Peyer's patch (tissue), 4 donors: ENCODE measurements around the gene HBA2. TPM values are rescaled to one million over a fixed set of nuclear protein-coding genes. Genes with fewer than 3 reads are reported as not detected.

Experiments
- DNase-seq, 3 donors: peaks; one replicate each; pipeline ENCODE4 v3.0.0-alpha.2; 2017 to 2019
- H3K27ac ChIP-seq, 4 donors: fragments of 200-600 bp; sonication (generic); one replicate each; pipeline ENCODE4 v1.5.1; 2016 to 2019
- H3K27me3 ChIP-seq, 2 donors: fragments of 200-600 bp; sonication (generic); one replicate each; pipeline ENCODE4 v1.5.1; 2019
- H3K36me3 ChIP-seq, 3 donors: fragments of 200-600 bp; sonication (generic); one replicate each; pipeline ENCODE4 v1.5.1; 2016 to 2019
- H3K4me1 ChIP-seq, 4 donors: fragments of 200-600 bp; sonication (generic); one replicate each; pipeline ENCODE4 v1.5.1; 2016 to 2019
- H3K4me3 ChIP-seq, 4 donors: fragments of 200-600 bp; sonication (generic); 1 replicate in 3 of 4; 2 replicates in 1 of 4; pipeline ENCODE4 v1.5.1; 2016 to 2019; ENCODE audit warnings: mild to moderate bottlenecking in 1 of 4
- H3K9me3 ChIP-seq, 4 donors: fragments of 200-600 bp; sonication (generic); one replicate each; pipeline ENCODE4 v1.5.1; 2016 to 2019; ENCODE audit warnings: mild to moderate bottlenecking in 1 of 4
- CTCF ChIP-seq, 6 experiments: fragments of 450-650 bp in 4 of 6; fragments of 200-600 bp in 2 of 6; sonication (generic) in 1 of 6; IDR thresholded peaks; one replicate each; pipeline ENCODE4 v1.5.1; 2017 to 2019; ENCODE audit warnings: antibody characterized with exemption in 6 of 6, mild to moderate bottlenecking in 3 of 6, moderate library complexity in 1 of 6
- POLR2A ChIP-seq, 2 donors: fragments of 450-650 bp; IDR thresholded peaks; one replicate each; pipeline ENCODE4 v1.5.1; 2017; ENCODE audit warnings: antibody characterized with exemption in 2 of 2, mild to moderate bottlenecking in 2 of 2, moderate library complexity in 2 of 2
- total RNA-seq, 4 donors: library from RNA; depleted of rRNA; stranded (reverse); fragments of >200 nt; gene quantifications; one replicate each; pipeline ENCODE4 v1.1.0, GENCODE V29; 2016

The HBA2 gene
- total RNA-seq, 4 donors from 2014 or later, result 9.1 TPM; not detected in 3

GRCh38 chr16:185213-185612, 12.5 kb downstream of the HBA2 start:
- Histone ChIP-seq H3K36me3 (peaks cover 0 to 29% (median 0%) of the 10 kb centered on the region in 3 donors), H3K27me3 (peaks cover 0 to 8% of the 10 kb centered on the region in 2 donors), H3K27ac (no peak overlapping the region), H3K4me1 (peaks cover 7 to 14% (median 11%) of the 10 kb centered on the region in 4 donors), H3K4me3 (no peak overlapping the region), H3K9me3 (no peaks in the 10 kb centered on the region)
- TF ChIP-seq POLR2A (IDR thresholded peaks at IDR 0.05), result no peak
- no peak for TF ChIP-seq CTCF (IDR thresholded peaks at IDR 0.05)
- no peak for DNase-seq

GRCh38 chr16:185691-186090, 13.0 kb downstream of the HBA2 start:
- peaks cover 0 to 34% (median 0%) of the 10 kb centered on the region in 3 donors for H3K36me3 ChIP-seq
- no peak for TF ChIP-seq POLR2A (IDR thresholded peaks at IDR 0.05)
- TF ChIP-seq CTCF (IDR thresholded peaks at IDR 0.05), result no peak

GRCh38 chr16:187330-187729, 14.7 kb downstream of the HBA2 start:
- peaks cover 0 to 49% (median 0%) of the 10 kb centered on the region in 3 donors for H3K36me3 ChIP-seq

More at GRCh38 chr16:185691-186090, 13.0 kb downstream of the HBA2 start:
- peaks cover 4 to 9% (median 6%) of the 10 kb centered on the region in 4 donors for H3K4me1 ChIP-seq
- H3K9me3 ChIP-seq, result no peaks in the 10 kb centered on the region
- no peak for DNase-seq
- H3K27me3 ChIP-seq, result peaks cover 0 to 3% of the 10 kb centered on the region in 2 donors
- H3K4me3 ChIP-seq, result no peak overlapping the region
- no peak overlapping the region for H3K27ac ChIP-seq

GRCh38 chr16:188674-189073, 16.0 kb downstream of the HBA2 start:
- H3K36me3 ChIP-seq, result peaks cover 0 to 63% (median 0%) of the 10 kb centered on the region in 3 donors

More at GRCh38 chr16:187330-187729, 14.7 kb downstream of the HBA2 start:
- TF ChIP-seq POLR2A (IDR thresholded peaks at IDR 0.05) (no peak), CTCF (IDR thresholded peaks at IDR 0.05) (no peak)
- DNase-seq, result no peak
- Histone ChIP-seq H3K27me3 (no peaks in the 10 kb centered on the region), H3K9me3 (no peaks in the 10 kb centered on the region), H3K27ac (no peak overlapping the region), H3K4me1 (no peaks in the 10 kb centered on the region), H3K4me3 (no peak overlapping the region)

GRCh38 chr16:189604-190186, 17.0 kb downstream of the HBA2 start:
- H3K4me1 ChIP-seq, result no peaks in the 10 kb centered on the region
- H3K4me3 ChIP-seq, result no peak overlapping the region
- no peak for DNase-seq
- no peaks in the 10 kb centered on the region for H3K9me3 ChIP-seq
- TF ChIP-seq POLR2A (IDR thresholded peaks at IDR 0.05) (no peak), CTCF (IDR thresholded peaks at IDR 0.05) (no peak)
- no peaks in the 10 kb centered on the region for H3K27me3 ChIP-seq
- peaks cover 0 to 73% (median 0%) of the 10 kb centered on the region in 3 donors for H3K36me3 ChIP-seq
- H3K27ac ChIP-seq, result no peak overlapping the region

More at GRCh38 chr16:188674-189073, 16.0 kb downstream of the HBA2 start:
- H3K4me1 ChIP-seq, result no peaks in the 10 kb centered on the region
- TF ChIP-seq POLR2A (IDR thresholded peaks at IDR 0.05) (no peak), CTCF (IDR thresholded peaks at IDR 0.05) (peak in 1 of 6 experiments; percentile 7)
- H3K27me3 ChIP-seq, result no peaks in the 10 kb centered on the region
- no peak overlapping the region for H3K27ac ChIP-seq
- no peak overlapping the region for H3K4me3 ChIP-seq
- no peak for DNase-seq
- no peaks in the 10 kb centered on the region for H3K9me3 ChIP-seq
